ENCODE results near the gene PMIS2. TPM values are rescaled to one million over a fixed set of nuclear protein-coding genes. Genes with fewer than 3 reads are reported as not detected.
"Not testable (repeated sequence)": the region's sequence is repeated elsewhere in the genome, so short reads cannot be mapped to it uniquely, and the experiment has no call there.

The PMIS2 gene
- polyA plus RNA-seq, 3 donors, result not detected

DNA sequence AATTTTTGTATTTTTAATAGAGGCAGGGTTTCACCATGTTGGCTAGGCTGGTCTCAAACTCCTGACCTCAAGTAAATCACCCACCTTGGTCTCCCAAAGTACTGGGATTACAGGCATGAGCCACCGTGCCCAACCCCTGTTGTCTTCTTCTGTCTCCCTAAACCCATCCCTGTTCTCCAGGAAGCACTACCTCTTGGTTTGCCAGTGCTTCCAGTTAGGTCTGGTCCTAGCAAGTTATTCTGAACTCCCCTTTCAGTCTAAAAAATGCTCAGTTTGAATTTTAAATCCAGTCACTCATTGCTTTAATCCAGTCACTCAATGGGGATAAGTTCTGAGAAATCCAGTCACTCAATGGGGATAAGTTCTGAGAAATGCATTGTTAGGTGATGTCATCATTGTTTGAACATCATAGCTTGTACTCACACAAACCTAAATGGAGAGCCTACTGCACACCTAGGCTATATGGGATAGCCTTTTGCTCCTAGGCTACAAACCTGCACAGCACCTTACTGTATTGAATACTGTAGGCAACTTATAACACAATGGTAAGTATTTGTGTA lies 14.5 kb upstream of the PMIS2 start:
- DNase-seq (ENCODE audit: extremely low read depth in 1 of 11, low read depth in 9 of 11, low spot score in 4 of 11), result no peak

DNA sequence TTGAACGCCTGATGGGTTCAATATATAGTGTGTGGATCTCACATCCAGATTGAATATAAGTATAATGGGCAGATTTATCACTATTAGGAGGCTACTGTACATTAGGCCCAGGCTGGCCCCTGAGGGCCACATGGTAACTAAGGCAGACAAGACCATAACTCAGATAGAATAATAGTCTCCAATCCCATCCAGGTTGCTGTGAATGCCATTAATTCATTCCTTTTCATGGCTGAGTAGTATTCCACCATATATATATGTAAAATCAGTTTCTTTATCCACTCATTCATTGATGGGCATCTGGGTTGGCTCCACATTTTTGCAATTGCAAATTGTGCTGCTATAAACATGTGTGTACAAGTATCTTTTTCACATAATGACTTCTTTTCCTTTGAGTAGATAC lies 8.1 kb upstream of the PMIS2 start:
- DNase-seq (ENCODE audit: extremely low read depth in 1 of 11, low read depth in 9 of 11, low spot score in 4 of 11), result no peak

DNA sequence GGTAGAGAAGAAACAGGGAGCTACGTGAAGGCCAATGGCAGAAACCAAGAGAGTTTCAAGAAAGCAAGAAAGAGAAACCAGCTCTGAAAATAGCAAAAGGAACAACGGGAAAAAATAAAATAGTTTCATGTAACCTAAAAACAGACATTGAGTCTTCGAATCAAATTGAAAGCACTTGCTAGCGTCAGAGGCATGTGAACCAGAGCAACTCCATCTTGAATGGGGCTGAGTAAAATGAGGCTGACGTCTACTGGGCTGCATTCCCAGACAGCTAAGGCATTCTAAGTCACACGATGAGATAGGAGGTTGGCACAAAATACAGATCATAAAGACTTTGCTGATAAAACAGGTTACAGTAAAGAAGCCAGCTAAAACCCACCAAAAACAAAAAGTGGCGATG lies 7.3 kb upstream of the PMIS2 start:
- DNase-seq (ENCODE audit: extremely low read depth in 1 of 11, low read depth in 9 of 11, low spot score in 4 of 11), result no peak

DNA sequence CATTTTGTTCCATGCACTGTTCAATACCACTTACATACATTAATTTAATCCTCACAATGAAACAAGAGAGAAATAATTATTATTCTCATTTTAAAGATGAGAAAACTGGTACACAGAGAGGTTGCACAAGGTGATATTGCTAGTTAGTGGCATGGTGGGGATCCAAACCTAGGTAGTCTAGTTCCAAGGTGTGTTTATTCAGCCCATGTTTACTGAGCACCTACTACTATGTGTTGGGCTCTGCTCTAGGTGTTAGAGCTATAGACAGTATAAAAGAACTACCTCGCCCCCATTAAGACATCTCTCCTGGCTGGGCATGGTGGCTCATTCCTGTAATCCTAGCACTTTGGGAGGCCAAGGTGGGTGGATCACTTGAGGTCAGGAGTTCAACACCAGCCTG lies 3.2 kb upstream of the PMIS2 start:
- DNase-seq (ENCODE audit: extremely low read depth in 1 of 11, low read depth in 9 of 11, low spot score in 4 of 11), result no peak

DNA sequence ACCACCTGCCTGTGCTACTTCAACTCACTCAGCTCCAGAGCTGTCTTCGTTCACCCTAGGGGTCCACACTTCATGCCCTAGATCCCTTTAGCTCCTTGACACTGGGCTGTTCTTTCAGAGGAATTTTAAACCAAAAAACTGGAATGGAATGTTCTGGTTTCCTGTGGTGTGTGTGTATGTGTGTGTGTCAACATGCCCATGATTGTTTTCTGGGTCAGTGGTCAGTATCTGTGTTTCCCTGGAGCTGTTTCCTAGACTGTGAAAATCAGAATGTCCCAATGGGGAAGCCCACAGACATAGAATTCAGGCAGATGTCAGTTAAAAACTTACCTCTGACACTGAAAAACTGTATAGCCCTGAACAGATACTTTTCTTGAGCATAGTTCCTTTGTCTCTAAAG lies 1.3 kb downstream of the PMIS2 start:
- DNase-seq (ENCODE audit: extremely low read depth in 1 of 11, low read depth in 9 of 11, low spot score in 4 of 11), result no peak

DNA sequence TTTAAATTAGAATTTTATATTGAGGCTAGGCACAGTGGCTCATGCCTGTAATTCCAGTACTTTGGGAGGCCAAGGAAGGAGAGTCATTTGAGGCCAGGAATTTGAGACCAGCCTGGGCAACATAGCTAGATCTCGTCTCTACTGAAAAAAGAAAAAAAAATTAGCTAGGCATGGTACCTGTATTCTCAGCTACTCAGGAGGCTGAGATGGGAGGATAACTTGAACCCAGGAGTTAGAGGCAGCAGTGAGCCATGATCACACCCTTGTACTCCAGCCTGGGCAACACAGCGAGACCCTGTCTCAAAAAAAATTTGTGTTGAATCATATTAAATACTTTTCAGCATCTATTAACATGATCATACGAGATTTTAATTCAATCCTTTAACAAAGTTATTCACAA lies 4.9 kb downstream of the PMIS2 start:
- no peak for DNase-seq (ENCODE audit: extremely low read depth in 1 of 11, low read depth in 9 of 11, low spot score in 4 of 11)

DNA sequence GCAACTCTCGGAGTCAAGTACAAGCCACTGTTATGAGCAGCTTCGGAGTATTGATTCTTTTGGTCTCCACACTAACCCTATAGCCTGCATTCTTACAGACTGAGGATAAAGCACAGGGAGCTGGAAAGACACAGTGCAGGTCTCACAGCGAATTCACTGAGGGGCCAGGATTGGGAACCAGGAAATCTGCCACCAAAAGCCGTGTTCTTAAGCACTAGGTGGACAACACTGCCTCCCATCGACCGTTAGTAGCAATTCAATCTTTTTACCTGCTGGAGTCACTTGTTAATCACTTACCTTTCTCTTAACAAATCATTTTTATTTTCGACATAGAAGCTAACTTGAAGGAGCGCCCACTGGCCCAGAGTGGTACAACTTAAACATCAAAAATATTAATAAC lies 6.3 kb downstream of the PMIS2 start:
- DNase-seq (ENCODE audit: extremely low read depth in 1 of 11, low read depth in 9 of 11, low spot score in 4 of 11), result peak in 8 of 11 donors; percentile 13 to 46 (median 36)

DNA sequence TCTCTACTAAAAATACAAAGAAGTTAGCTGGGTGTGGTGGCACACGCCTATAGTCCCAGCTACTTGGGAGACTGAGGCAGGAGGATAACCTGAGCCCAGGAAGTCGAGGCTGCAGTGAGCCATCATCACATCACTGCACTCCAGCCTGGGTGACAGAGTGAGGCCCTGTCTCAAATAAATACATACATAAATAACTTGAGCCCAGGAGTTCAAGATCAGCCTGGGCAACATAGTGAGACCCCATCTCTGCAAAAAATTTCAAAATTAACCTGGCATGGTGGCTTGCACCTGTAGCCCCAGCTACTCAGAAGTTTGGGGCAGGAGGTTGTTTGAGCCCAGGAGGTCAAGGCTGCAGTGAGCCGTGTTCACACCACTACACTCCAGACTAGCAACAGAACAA lies 9.1 kb downstream of the PMIS2 start:
- not testable (repeated sequence) for DNase-seq (ENCODE audit: extremely low read depth in 1 of 11, low read depth in 9 of 11, low spot score in 4 of 11)

DNA sequence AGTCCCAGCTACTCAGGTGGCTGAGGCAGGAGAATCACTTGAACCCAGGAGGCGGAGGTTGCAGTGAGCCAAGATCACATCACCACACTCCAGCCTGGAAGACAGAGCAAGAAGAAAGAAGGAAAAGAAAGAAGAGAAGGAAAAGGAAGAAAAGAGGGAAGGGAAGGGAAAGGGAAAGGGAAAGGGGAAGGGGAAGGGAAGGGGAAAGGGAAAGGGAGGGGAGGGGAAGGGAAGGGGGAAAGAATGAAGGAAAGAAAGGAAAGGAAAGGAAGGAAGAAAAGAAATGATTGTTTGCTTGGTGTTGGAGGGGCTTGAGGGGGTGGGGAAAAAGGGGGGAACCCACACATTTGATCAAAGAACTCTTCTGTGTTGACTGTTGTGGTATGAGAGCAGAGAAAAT lies 10.0 kb downstream of the PMIS2 start:
- no peak for DNase-seq (ENCODE audit: extremely low read depth in 1 of 11, low read depth in 9 of 11, low spot score in 4 of 11)

DNA sequence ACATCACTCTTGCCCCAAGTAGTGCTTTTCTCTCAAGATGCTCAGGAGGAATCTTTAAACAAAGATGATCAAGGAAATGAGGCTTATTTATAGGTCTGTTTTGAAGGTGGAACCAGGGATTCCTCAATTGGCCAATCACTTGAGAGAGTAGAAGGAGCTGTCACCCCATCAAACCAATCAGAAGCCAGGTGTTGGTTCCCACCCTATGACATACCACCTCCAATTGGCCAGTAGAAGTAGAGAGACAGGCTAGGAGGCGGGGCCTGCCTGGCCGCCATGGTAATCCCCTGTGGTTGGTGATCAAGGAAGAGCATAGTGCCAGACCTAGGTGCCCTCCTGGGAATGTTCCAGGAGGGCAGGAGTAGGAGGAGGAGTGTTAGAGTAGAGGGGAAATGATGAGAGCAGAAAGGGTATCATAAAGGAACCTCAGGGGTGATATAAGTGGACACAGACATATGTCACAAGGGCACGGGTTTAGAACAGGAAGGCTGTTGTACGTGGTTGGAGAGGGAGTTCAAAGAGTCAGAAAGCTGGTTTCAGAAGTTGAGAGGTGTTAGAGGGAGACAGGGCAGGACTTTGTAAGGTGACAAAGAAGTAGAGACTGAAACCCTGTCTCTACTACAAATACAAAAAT lies 10.5 kb downstream of the PMIS2 start:
- DNase-seq (ENCODE audit: extremely low read depth in 1 of 11, low read depth in 9 of 11, low spot score in 4 of 11), result no peak

DNA sequence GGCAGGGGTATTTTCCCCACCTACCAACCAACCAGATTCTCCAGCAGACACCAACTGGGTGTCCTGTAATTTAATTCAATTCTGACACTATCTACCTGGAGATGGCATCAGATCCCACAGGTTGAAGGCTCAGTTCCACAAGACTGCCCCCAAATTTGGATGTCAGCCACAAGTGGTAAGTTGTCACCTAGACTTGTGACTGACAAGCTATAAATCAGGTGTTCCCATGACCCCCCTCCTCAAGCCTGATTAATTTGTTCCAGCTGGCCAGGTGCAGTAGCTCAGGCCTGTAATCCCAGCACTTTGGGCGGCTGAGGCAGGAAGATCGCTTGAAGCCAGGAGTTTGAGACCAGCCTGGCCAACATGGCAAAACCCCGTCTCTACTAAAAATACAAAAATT lies 16.0 kb downstream of the PMIS2 start:
- DNase-seq (ENCODE audit: extremely low read depth in 1 of 11, low read depth in 9 of 11, low spot score in 4 of 11), result no peak

DNA sequence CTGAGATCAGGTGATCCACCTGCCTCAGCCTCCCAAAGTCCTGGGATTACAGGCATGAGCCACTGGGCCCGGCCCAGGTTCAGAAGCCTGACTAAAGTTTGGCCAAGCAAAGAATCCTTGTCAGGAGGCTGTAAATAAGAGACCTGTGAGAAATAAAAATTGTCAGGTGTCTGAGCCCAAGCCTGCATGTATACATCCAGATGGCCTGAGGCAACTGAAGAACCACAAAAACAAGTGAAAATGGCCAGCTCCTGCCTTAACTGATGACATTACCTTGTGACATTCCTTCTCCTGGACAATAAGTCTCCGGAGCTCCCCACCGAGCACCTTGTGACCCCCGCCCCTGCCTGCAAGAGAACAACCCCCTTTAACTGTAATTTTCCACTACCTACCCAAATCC lies 18.5 kb downstream of the PMIS2 start:
- not testable (repeated sequence) for DNase-seq (ENCODE audit: extremely low read depth in 1 of 11, low read depth in 9 of 11, low spot score in 4 of 11)

DNA sequence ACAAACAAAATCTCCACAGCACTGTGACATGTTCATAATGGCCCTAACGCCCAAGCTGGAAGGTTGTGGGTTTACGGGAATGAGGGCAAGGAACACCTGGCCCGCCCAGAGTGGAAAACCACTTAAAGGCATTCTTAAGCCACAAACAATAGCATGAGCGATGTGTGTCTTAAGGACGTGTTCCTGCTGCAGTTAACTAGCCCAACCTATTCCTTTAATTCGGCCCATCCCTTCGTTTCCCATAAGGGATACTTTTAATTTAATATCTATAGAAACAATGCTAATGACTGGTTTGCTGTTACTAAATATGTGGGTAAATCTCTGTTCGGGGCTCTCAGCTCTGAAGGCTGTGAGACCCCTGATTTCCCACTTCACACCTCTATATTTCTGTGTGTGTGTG lies 21.2 kb downstream of the PMIS2 start:
- not testable (repeated sequence) for DNase-seq (ENCODE audit: extremely low read depth in 1 of 11, low read depth in 9 of 11, low spot score in 4 of 11)

DNA sequence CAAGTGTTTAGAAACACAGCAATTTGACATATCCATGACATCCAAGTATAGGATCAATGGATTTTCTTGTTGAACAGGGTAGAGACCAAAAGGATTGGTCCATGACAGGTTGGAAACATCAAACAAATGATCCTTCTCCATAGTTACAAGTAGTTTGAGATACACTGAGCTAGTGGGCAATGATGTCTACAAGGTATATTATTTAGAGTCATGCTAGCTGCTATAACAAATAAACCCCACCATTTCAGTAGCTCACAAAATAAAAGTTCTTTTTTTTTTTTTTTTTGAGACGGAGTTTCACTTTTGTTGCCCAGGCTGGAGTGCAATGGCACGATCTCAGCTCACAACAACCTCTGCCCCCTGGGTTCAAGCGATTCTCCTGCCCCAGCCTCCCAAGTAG lies 21.7 kb downstream of the PMIS2 start:
- no peak for DNase-seq (ENCODE audit: extremely low read depth in 1 of 11, low read depth in 9 of 11, low spot score in 4 of 11)

DNA sequence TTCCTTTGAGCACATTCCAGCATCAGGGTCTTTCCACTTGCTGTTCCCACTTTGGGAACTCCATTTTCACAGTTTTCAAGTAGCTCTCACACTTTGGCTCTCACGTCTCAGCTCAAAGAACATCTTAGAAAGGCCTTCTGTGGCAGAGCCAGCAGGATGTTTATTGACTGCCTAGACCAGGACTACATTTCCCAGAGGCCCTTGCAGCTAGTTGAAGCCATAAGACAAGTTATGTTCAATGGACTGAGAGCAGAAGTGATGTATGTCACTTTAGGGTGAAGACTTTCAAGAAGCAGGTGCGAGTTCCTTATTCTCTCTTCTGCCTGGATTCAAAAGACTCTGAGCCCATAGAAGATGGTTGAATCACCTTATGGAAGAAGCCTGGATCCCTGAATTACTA lies 22.3 kb downstream of the PMIS2 start:
- DNase-seq (ENCODE audit: extremely low read depth in 1 of 11, low read depth in 9 of 11, low spot score in 4 of 11), result no peak

DNA sequence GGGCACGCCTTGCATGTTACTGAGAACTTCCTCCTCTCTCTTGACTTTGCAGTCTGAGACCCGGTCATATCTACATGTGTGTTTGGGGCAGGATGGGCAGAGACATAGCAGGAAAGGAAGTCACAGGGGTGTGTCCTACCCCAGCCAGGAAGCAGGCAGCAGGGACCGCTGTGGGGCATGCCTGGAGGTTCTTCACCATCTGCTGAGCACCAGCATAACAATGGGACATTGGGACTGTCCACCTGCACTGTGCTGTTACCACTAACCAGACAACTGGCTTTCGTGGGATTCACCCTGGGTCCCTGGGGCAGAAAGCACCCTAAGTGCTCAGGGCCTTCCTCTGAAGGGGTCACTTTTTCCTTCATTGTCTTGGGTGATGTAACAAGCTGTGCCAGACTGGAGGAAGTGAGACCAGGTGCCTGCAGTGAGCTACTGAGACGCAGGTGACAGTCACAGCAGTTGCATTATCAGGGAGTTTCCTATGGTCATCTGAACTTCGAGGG lies 23.9 kb downstream of the PMIS2 start:
- no peak for DNase-seq (ENCODE audit: extremely low read depth in 1 of 11, low read depth in 9 of 11, low spot score in 4 of 11)

DNA sequence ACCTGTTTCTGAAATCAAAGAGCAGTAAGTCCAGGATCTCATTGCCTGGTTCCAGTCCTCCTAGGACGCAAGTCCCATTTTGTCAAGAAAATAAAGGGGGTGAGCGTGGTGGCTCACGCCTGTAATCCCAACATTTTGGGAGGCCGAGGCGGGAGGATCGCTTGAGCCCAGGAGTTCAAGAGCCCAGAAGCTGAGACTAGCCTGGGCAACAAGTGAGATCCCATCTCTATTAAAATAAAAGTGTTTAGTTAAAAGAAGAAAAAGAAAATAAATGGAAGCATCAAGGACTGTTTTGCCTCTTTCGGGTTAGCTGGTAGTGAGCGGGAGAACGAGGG lies 26.2 kb downstream of the PMIS2 start:
- no peak for DNase-seq (ENCODE audit: extremely low read depth in 1 of 11, low read depth in 9 of 11, low spot score in 4 of 11)

DNA sequence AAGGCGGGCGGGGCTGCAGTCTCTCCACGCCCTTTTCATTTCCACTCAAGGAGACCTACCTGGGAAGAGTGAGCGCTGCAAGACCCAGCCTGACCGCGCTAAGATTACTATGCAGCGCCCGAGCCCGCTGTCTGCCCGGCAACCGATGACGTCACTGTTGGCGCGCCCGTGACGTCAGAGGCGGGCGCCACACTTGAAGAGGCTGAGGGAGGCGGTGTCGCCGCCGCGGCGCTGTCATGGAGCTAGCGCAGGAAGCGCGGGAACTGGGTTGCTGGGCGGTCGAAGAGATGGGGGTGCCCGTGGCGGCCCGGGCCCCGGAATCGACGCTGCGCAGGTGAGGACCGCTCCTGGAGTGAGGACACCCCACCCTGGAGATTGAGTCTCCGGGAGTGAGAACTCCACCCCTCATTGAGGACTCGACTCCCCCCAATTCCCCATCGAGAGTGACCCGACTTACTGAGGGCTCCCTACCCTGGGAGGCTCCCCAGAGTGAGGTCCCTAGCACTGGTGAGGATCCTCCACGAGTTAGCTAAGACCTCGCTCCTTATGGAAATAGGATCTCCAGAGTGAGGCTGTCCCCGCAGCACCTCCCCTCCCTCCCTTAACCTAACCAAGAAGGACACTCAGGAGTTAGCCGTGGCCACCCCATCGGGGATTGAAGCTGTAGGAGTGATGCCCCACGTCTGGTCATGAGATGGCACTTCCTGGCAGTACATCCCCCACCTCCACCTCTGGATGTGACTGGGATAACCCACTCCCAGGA lies 26.8 kb downstream of the PMIS2 start, which contains the start of gene HAUS5:
Gene HAUS5, plus strand, starts transcription at position 177 of the 763 bp plus-strand sequence. Its CDS starts 60 bp downstream, at position 237.
- peak; percentile 83 to 95 (median 91) for DNase-seq (ENCODE audit: extremely low read depth in 1 of 11, low read depth in 9 of 11, low spot score in 4 of 11)

DNA sequence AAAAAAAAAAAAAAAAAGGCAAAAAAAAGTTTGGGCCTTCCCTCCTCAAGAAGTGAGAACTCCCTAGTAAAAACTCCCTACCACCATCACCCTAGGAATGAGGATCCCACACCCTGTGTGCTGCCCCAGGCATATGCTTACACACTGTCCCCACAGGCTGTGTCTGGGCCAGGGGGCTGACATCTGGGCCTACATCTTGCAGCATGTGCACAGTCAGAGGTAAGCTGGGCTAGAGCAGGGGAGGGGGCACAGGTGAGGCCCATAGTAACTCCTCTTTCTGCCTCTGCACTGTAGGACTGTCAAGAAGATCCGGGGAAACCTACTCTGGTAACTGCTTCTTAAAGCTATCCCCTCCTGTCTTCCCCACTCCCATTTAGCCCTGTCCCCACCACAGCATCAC lies 27.6 kb downstream of the PMIS2 start:
- DNase-seq (ENCODE audit: extremely low read depth in 1 of 11, low read depth in 9 of 11, low spot score in 4 of 11), result no peak

DNA sequence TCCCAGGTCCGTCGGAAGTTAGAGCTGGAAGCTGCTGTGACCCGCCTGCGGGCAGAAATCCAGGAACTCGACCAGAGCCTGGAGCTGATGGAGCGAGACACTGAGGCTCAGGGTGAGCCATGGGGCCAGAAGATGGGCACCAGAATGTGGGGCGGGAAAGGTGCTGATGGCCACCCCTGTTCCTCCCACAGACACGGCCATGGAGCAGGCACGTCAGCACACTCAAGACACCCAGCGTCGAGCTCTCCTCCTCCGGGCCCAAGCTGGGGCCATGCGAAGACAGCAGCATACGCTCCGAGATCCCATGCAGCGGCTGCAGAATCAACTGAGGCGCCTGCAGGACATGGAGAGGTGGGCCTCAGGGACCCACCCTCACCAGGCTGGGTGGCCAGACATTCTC lies 29.1 kb downstream of the PMIS2 start:
- no peak for DNase-seq (ENCODE audit: extremely low read depth in 1 of 11, low read depth in 9 of 11, low spot score in 4 of 11)
